ENCODE results near the gene PACS2.
"Not testable (repeated sequence)": the region's sequence is repeated elsewhere in the genome, so short reads cannot be mapped to it uniquely, and the experiment has no call there.

The PACS2 gene

GRCh38 chr14:105332350-105332874 lies 17.9 kb downstream of the PACS2 start:
- no peak for DNase-seq (ENCODE audit: low read depth in 2 of 2)

- no peak for DNase-seq (ENCODE audit: low read depth in 2 of 2)
These were observed 18.5 kb downstream of the PACS2 start for GRCh38 chr14:105333020-105333490.

DNA sequence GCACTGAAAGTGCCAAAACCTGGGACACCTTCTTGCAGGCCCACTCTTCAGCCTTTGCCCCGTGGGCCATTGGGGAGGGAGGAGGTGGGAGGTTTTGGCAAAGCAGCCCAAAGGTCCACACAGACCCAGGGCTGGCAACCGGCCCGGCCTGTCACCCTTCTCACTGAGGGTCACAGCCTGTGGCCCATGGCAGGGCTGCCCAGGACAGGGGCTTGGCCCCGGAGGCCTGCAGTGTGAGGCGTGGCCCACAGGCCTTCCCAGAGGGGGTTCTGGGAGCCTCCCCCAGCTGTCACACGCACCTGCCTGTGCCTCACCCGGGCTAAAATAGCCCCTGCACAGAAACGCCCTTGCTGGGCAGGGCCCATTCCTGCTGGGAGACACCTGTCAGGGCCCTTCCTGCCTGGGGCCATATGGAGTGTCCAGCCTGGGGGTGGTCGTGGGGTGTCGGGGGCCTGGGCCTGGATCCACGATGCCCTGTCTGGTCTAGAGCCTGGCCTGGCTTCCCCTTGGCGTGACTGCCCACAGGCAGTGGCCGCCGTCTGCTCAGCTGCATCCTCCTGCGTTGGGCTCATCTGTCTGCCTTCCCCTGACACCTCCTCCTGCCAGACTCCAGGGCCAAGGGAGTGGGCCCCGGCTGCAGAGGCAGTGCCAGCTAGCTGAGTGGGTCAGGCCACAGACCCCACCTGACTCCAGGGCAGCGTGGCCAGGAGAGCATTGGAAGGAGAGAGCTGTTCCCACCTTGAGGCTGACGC lies 19.2 kb downstream of the PACS2 start:
- no peak for DNase-seq (ENCODE audit: low read depth in 2 of 2)

- DNase-seq (ENCODE audit: low read depth in 2 of 2) = no peak
These were observed 20.1 kb downstream of the PACS2 start for GRCh38 chr14:105334383-105335230.

DNA sequence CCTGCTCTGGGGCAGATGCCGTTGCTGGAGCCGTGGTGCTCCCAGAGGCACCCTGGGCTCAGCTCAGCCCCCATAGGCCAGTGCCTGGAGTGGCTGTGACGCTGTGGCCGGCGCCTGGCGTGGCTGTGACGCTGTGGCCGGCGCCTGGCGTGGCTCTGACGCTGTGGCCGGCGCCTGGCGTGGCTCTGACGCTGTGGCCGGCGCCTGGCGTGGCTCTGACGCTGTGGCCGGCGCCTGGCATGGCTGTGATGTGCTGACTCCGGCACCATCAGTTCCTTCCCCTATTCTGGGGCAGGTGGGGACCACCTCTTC lies 20.6 kb downstream of the PACS2 start:
- DNase-seq (ENCODE audit: low read depth in 2 of 2) = not testable (repeated sequence)

DNA sequence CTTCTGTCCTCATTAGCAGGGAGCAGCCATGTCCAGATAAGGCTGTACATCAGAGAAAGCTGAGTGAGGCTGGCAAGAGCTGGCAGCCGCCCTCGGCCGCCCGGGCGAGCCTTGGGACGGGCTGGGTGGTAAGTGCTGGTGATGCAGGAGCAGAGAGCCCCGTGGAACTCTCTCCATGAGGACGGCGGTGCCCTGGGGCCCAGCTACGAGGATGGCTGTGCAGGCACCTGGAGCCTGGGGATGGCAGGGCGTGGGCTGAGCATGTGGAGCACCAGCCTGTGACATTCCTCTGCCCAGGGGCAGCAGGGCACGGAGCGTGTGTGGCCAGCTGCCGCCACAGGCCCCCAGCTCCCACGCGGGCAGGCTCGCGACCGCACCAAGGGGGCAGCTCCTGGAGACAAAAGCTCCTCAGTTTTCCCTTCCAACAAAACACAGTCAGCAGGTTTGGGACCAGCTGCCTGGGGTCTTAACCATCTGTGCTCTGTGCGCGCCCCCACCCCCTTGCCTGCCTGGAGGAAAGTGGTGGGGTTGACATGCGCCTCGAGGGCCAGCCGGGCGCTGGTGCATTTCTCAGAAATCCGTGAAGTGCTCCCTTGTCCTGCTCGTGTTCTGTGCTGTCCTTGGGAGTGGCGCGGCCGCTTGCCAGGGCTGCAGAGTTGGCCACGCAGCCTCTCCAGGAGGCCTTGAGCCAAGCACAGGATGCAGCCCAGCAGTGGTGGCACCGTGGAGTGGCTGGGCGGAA lies 21.4 kb downstream of the PACS2 start:
- no peak for DNase-seq (ENCODE audit: low read depth in 2 of 2)

GRCh38 chr14:105336477-105337287 lies 22.1 kb downstream of the PACS2 start:
- no peak for DNase-seq (ENCODE audit: low read depth in 2 of 2)

GRCh38 chr14:105337433-105337832 lies 22.9 kb downstream of the PACS2 start:
- DNase-seq (ENCODE audit: low read depth in 2 of 2) = no peak

GRCh38 chr14:105337966-105338741 lies 23.6 kb downstream of the PACS2 start:
- no peak for DNase-seq (ENCODE audit: low read depth in 2 of 2)

DNA sequence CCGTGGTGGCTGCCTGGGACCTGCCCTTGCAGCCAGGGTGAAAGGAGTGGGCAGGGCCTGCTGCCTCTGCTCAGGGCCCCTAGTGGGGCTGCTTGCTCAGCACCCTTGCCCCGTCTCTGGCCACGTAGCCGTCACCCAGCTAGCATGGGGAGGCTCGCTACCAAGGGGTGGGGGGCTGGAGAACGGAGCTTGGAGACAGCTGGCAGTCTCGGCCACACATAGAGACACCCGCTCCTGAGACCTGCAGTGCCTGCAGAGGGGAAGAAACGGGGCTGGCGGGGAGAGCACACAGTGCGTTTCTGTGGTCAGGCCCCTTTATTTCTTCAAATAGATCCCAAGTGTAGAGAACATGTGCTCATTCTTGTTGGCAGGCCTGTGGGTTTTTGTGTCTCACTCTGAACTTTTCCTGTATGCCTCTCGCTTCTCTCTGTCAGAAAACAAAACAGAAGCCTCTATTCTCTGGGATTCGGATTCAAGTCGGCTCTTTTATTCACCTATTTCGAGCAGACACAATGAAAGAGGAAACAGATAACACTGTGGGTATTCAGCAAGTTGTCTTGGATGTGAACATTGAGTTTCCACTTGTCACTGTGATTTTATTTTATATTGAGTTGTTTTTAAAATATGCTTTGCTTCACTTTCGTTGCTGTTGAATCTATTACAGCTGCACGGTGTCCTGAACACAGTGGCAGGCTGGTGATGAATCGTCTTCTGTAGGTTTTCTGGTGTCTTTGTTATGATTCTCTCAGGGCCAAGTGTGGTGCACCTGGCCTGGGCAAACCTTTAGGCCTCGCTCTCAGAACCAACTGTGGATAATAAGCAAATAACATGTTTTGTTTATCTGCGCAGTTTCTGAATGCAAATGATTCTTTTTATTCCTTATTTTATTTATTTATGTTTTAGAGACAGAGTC lies 26.5 kb downstream of the PACS2 start:
- no peak for DNase-seq (ENCODE audit: low read depth in 2 of 2)

DNA sequence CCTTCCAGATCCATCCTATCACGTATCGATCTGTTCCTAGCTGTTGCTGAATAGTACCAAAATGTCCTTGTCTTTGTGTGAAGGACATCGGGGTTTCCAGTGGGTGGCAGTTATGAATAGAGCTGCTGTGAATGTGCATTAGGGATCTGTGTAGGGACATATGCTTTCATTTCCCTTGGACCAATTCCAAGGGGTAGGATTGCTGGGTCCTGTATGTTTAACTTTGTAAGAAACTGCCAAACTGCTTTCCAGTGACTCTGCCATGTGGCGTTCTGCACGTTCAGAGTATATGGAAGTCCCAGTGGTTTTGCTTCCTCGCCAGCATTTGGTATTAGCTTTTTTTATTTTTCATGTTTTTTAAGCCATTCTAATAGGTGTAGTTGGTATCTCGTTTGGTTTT lies 28.6 kb downstream of the PACS2 start:
- no peak for DNase-seq (ENCODE audit: low read depth in 2 of 2)

DNA sequence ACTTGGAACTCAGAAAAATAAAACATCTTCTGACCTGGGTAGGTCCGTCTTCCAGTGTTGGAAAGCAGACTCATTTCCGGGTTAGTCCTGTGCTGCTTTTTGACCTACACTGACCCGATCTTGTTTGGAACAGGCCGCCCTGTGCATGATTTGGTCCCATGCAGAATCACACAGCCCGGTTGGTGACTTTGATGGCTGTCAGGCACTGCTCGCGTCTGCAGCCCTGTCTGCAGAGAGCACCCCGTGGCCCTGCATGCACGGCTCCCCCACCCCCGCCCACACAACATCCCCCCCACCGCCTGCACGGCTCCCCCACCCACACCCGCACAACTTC lies 31.6 kb downstream of the PACS2 start:
- no peak for DNase-seq (ENCODE audit: low read depth in 2 of 2)

DNA sequence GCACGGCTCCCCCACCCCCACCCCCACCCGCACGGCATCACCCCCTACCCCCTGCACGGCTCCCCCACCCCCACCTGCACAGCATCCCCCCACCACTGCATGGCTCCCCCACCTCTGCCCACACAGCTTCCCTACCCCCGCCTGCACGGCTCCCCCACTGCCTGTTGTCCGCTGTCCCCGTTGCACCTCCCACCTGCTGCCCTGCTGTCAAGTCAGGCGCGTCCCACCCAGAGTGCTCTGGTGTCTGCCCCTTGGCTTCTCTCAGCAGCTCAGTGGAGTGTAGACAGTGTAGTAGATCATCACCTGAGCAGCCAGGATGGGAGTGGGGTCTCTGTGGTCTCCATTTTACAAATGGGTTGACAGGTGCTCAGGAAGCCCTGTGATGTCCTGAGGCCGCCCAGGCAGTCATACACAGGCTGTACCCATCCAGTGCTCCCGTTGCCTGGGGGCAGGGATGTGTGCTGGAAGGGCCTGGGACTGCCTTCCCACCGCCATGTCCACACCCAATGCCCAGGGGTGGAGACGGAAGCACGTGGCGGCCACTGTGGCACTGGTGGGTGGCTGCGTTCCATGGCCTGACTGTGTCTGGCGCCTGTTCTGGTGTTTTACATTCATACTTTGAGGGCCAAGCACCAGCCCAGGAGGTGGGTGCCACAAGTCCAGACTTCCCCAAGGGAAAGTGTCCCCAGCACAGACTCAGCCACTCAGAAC lies 32.5 kb downstream of the PACS2 start:
- DNase-seq (ENCODE audit: low read depth in 2 of 2) = no peak

GRCh38 chr14:105347587-105347968 lies 33.0 kb downstream of the PACS2 start:
- no peak for DNase-seq (ENCODE audit: low read depth in 2 of 2)

- DNase-seq (ENCODE audit: low read depth in 2 of 2) = no peak
These were observed 33.8 kb downstream of the PACS2 start for GRCh38 chr14:105348169-105348944.

- no peak for DNase-seq (ENCODE audit: low read depth in 2 of 2)
These were observed 34.6 kb downstream of the PACS2 start for GRCh38 chr14:105348945-105349699.

DNA sequence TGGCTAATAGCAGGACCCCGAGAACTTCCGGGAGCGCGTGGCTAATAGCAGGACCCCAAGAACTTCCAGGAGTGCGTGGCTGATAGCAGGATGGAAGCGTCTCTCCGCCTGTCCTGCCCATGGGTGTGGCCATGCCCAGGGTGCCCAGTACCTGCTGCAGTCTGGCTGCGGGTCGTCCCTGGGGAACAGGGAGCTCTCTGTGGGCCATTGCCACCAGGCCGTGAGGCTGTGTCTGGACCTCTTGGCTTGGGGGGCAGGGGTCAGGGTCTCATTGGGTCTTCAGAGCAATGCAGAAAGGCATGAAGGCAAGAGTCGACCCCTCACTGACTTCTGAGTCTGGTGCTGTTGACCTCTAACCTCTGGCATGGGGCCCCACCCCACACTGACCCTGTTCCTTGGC lies 35.4 kb downstream of the PACS2 start:
- DNase-seq (ENCODE audit: low read depth in 2 of 2) = no peak
